WTC11 (cell line): ENCODE results near the gene GID4. TPM values are rescaled to one million over a fixed set of nuclear protein-coding genes. Genes with fewer than 3 reads are reported as not detected.

Experiments used
- ATAC-seq: fragments of 200-7000 bp; cut with Tn5 transposase; 2 replicates; pipeline ENCODE4 v1.10.0; 2021; ENCODE audit warnings: mild to moderate bottlenecking, moderate library complexity
- CTCF ChIA-PET: fragments of 300-600 bp; sonication (Branson Sonifier 250); formaldehyde crosslinking; loops from one replicate; lab custom pipeline; 2021; ENCODE audit warnings: antibody characterized with exemption; lab: Charles Lee
- POLR2A ChIA-PET: fragments of 350-600 bp; sonication (Branson Sonifier 250); formaldehyde crosslinking; loops from one replicate; lab custom pipeline; 2021; ENCODE audit warnings: antibody characterized with exemption; lab: Charles Lee
- DNase-seq: peaks from one replicate; pipeline ENCODE4 v3.0.0; 2021; ENCODE audit warnings: low spot score
- H3K27ac Mint-ChIP-seq: 2 replicates; pipeline ENCODE4 v1.8.0; 2021; ENCODE audit warnings: mixed read lengths
- H3K27me3 Mint-ChIP-seq: 2 replicates; pipeline ENCODE4 v1.8.0; 2021; ENCODE audit warnings: low read depth, mild to moderate bottlenecking, moderate library complexity, mixed read lengths
- H3K36me3 Mint-ChIP-seq: 2 replicates; pipeline ENCODE4 v1.8.0; 2021; ENCODE audit warnings: mixed read lengths
- H3K4me1 Mint-ChIP-seq: 2 replicates; pipeline ENCODE4 v1.8.0; 2022; ENCODE audit warnings: mixed read lengths
- H3K4me3 Mint-ChIP-seq: 2 replicates; pipeline ENCODE4 v1.8.0; 2021; ENCODE audit warnings: mild to moderate bottlenecking, moderate library complexity, mixed read lengths
- H3K9me3 Mint-ChIP-seq: 2 replicates; pipeline ENCODE4 v1.8.0; 2021; ENCODE audit warnings: mixed read lengths
- AR ChIP-seq: fragments of 250-450 bp; sonication (Bioruptor Pico); IDR thresholded peaks from 2 replicates; pipeline ENCODE4 v1.9.0; 2021; ENCODE audit warnings: mild to moderate bottlenecking
- ATF1 ChIP-seq: sonication (generic); formaldehyde crosslinking; IDR thresholded peaks from 2 replicates; pipeline ENCODE4 v1.8.1; 2023; ENCODE audit warnings: mild to moderate bottlenecking, moderate library complexity, missing genetic modification reagents
- CBFB ChIP-seq: sonication (generic); formaldehyde crosslinking; IDR thresholded peaks from 2 replicates; pipeline ENCODE4 v1.8.1; 2022; ENCODE audit warnings: mild to moderate bottlenecking, low read depth, missing genetic modification reagents
- CTCF ChIP-seq: fragments of 200-600 bp; IDR thresholded peaks from 2 replicates; pipeline ENCODE4 v1.8.0; 2022; ENCODE audit warnings: antibody characterized with exemption
- E2F4 ChIP-seq: sonication (generic); formaldehyde crosslinking; IDR thresholded peaks from 2 replicates; pipeline ENCODE4 v1.8.1; 2022; ENCODE audit warnings: low read depth, mild to moderate bottlenecking, moderate library complexity, missing genetic modification reagents, borderline replicate concordance
- ESRRA ChIP-seq: sonication (generic); formaldehyde crosslinking; IDR thresholded peaks from 2 replicates; pipeline ENCODE4 v1.8.1; 2022; ENCODE audit warnings: mild to moderate bottlenecking, missing genetic modification reagents, borderline replicate concordance
- FOXJ3 ChIP-seq: sonication (generic); formaldehyde crosslinking; IDR thresholded peaks from 2 replicates; pipeline ENCODE4 v1.9.0; 2021; ENCODE audit warnings: missing genetic modification reagents, mild to moderate bottlenecking, borderline replicate concordance
- GABPB1 ChIP-seq: sonication (generic); formaldehyde crosslinking; IDR thresholded peaks from 2 replicates; pipeline ENCODE4 v1.8.1; 2023; ENCODE audit warnings: mild to moderate bottlenecking, missing genetic modification reagents
- JAZF1 ChIP-seq: fragments of 250-450 bp; sonication (Bioruptor Pico); IDR thresholded peaks from 2 replicates; pipeline ENCODE4 v1.9.0; 2021; ENCODE audit warnings: moderate library complexity, mild to moderate bottlenecking, inconsistent platforms
- NFE2L1 ChIP-seq: sonication (generic); formaldehyde crosslinking; IDR thresholded peaks from 2 replicates; pipeline ENCODE4 v1.8.1; 2023; ENCODE audit warnings: missing genetic modification reagents
- PRRX2 ChIP-seq: fragments of 250-450 bp; sonication (Bioruptor Pico); IDR thresholded peaks from 2 replicates; pipeline ENCODE4 v1.8.0; 2021; ENCODE audit warnings: mild to moderate bottlenecking
- RELA ChIP-seq: sonication (generic); formaldehyde crosslinking; IDR thresholded peaks from 2 replicates; pipeline ENCODE4 v1.8.1; 2022; ENCODE audit warnings: missing genetic modification reagents, mild to moderate bottlenecking, borderline replicate concordance
- STAT6 ChIP-seq: sonication (generic); formaldehyde crosslinking; conservative IDR thresholded peaks from 2 replicates; pipeline ENCODE4 v1.8.1; 2023; ENCODE audit warnings: mild to moderate bottlenecking, low read depth, missing genetic modification reagents, moderate library complexity
- total RNA-seq: library from RNA; stranded (reverse); gene quantifications from 3 replicates; pipeline ENCODE4 v1.2.3, GENCODE V29; 2021
- TF ChIP-seq, protein P1 (sequence below): sonication (generic); formaldehyde crosslinking; IDR thresholded peaks from 2 replicates; pipeline ENCODE4 v1.8.1; 2023; ENCODE audit warnings: mild to moderate bottlenecking, missing genetic modification reagents, moderate library complexity
- TF ChIP-seq, protein P2 (sequence below): sonication (generic); formaldehyde crosslinking; IDR thresholded peaks from 2 replicates; pipeline ENCODE4 v1.8.1; 2023; ENCODE audit warnings: mild to moderate bottlenecking, missing genetic modification reagents
- TF ChIP-seq, protein P3 (sequence below): sonication (generic); formaldehyde crosslinking; IDR thresholded peaks from 2 replicates; pipeline ENCODE4 v1.8.0; 2022; ENCODE audit warnings: missing genetic modification reagents

Gene GID4
- total RNA-seq, 1 experiment from 2014 or later = 16.0 TPM

- TF ChIP-seq PRRX2 (CRISPR knock-in tag) = no peak
Observed at GRCh38 chr17:18002171-18002570, 37.0 kb upstream of the GID4 start (continued).

DNA sequence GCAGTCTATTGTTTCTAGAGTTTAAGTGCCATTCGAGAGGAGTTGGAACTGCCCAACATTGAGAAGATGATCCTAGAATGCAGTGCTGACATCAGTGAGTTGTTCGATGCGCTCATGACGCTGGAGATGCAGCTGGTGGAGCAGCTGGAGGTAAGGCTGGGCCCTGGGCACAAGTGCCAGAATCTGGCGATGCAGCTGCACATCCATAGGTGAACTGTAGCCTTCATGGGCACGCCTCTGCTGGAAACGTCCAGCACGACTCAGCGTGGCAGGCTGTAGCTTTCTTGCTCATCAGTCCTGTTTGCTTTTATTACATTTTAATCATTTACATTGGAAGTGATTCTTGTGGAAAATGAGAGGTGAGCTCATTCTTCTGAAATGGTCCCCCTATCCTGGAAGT lies 34.9 kb upstream of the GID4 start:
- H3K4me3 Mint-ChIP-seq = no peak overlapping the region
- no peaks in the 10 kb centered on the region for H3K9me3 Mint-ChIP-seq
- ATAC-seq = no peak
- no peak for DNase-seq
- H3K27ac Mint-ChIP-seq = no peak overlapping the region
- ChIA-PET POLR2A (no interaction called here), CTCF (interaction anchor here (0.7 to 4.7 kb wide), 12 partner anchors 9 to 116 kb away, joined by 3 to 50 read pairs (median 4); partner anchors contain the start of genes ATPAF2, DRC3, GID4 and TOM1L2)
- H3K4me1 Mint-ChIP-seq = peaks cover 4% of the 10 kb centered on the region; the same call in 1 of the 2 replicates
- no peak for TF ChIP-seq AR
- TF ChIP-seq STAT6 (CRISPR knock-in tag) = no peak
- TF ChIP-seq CTCF = no peak
- TF ChIP-seq, protein P1, sequence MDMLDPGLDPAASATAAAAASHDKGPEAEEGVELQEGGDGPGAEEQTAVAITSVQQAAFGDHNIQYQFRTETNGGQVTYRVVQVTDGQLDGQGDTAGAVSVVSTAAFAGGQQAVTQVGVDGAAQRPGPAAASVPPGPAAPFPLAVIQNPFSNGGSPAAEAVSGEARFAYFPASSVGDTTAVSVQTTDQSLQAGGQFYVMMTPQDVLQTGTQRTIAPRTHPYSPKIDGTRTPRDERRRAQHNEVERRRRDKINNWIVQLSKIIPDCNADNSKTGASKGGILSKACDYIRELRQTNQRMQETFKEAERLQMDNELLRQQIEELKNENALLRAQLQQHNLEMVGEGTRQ (CRISPR knock-in tag) = no peak
- TF ChIP-seq, protein P2, sequence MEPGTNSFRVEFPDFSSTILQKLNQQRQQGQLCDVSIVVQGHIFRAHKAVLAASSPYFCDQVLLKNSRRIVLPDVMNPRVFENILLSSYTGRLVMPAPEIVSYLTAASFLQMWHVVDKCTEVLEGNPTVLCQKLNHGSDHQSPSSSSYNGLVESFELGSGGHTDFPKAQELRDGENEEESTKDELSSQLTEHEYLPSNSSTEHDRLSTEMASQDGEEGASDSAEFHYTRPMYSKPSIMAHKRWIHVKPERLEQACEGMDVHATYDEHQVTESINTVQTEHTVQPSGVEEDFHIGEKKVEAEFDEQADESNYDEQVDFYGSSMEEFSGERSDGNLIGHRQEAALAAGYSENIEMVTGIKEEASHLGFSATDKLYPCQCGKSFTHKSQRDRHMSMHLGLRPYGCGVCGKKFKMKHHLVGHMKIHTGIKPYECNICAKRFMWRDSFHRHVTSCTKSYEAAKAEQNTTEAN (CRISPR knock-in tag) = no peak
- no peak for TF ChIP-seq FOXJ3 (CRISPR knock-in tag)
- TF ChIP-seq ATF1 (CRISPR knock-in tag) = no peak
- TF ChIP-seq RELA (CRISPR knock-in tag) = no peak
- no peak for TF ChIP-seq E2F4
- no peak for TF ChIP-seq CBFB (CRISPR knock-in tag)
- TF ChIP-seq, protein P3, sequence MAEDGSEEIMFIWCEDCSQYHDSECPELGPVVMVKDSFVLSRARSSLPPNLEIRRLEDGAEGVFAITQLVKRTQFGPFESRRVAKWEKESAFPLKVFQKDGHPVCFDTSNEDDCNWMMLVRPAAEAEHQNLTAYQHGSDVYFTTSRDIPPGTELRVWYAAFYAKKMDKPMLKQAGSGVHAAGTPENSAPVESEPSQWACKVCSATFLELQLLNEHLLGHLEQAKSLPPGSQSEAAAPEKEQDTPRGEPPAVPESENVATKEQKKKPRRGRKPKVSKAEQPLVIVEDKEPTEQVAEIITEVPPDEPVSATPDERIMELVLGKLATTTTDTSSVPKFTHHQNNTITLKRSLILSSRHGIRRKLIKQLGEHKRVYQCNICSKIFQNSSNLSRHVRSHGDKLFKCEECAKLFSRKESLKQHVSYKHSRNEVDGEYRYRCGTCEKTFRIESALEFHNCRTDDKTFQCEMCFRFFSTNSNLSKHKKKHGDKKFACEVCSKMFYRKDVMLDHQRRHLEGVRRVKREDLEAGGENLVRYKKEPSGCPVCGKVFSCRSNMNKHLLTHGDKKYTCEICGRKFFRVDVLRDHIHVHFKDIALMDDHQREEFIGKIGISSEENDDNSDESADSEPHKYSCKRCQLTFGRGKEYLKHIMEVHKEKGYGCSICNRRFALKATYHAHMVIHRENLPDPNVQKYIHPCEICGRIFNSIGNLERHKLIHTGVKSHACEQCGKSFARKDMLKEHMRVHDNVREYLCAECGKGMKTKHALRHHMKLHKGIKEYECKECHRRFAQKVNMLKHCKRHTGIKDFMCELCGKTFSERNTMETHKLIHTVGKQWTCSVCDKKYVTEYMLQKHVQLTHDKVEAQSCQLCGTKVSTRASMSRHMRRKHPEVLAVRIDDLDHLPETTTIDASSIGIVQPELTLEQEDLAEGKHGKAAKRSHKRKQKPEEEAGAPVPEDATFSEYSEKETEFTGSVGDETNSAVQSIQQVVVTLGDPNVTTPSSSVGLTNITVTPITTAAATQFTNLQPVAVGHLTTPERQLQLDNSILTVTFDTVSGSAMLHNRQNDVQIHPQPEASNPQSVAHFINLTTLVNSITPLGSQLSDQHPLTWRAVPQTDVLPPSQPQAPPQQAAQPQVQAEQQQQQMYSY (CRISPR knock-in tag) = no peak
- TF ChIP-seq NFE2L1 (CRISPR knock-in tag) = no peak
- TF ChIP-seq GABPB1 (CRISPR knock-in tag) = no peak
- TF ChIP-seq ESRRA (CRISPR knock-in tag) = no peak
- no peak for TF ChIP-seq JAZF1 (CRISPR knock-in tag)
- H3K36me3 Mint-ChIP-seq = no peaks in the 10 kb centered on the region
- H3K27me3 Mint-ChIP-seq = no peaks in the 10 kb centered on the region
